ENCODE results near the gene PANX2.

Gene PANX2

GRCh38 chr22:50193621-50194020 lies 23.1 kb downstream of the PANX2 start:
- TF ChIP-seq CTCF (IDR thresholded peaks at IDR 0.05; ENCODE audit: low read depth, low read length, missing control alignments), result no peak
- H3K4me3 ChIP-seq (ENCODE audit: low read depth, low read length), result no peak overlapping the region
- in situ Hi-C loops (cut with HindIII; ENCODE audit: low sequenced_read_pairs), result no loop called here
- DNase-seq (ENCODE audit: low read depth), result no peak

GRCh38 chr22:50194037-50194805 lies 23.7 kb downstream of the PANX2 start:
- DNase-seq (ENCODE audit: low read depth), result no peak
- no peak overlapping the region for H3K4me3 ChIP-seq (ENCODE audit: low read depth, low read length)
- in situ Hi-C loops (cut with HindIII; ENCODE audit: low sequenced_read_pairs), result no loop called here
- no peak for TF ChIP-seq CTCF (IDR thresholded peaks at IDR 0.05; ENCODE audit: low read depth, low read length, missing control alignments)

GRCh38 chr22:50196256-50196655 lies 25.7 kb downstream of the PANX2 start:
- in situ Hi-C loops (cut with HindIII; ENCODE audit: low sequenced_read_pairs), result no loop called here
- no peak for DNase-seq (ENCODE audit: low read depth)
- no peak overlapping the region for H3K4me3 ChIP-seq (ENCODE audit: low read depth, low read length)
- no peak for TF ChIP-seq CTCF (IDR thresholded peaks at IDR 0.05; ENCODE audit: low read depth, low read length, missing control alignments)

- no peak for TF ChIP-seq CTCF (IDR thresholded peaks at IDR 0.05; ENCODE audit: low read depth, low read length, missing control alignments)
- no peak for DNase-seq (ENCODE audit: low read depth)
- in situ Hi-C loops (cut with HindIII; ENCODE audit: low sequenced_read_pairs), result no loop called here
- H3K4me3 ChIP-seq (ENCODE audit: low read depth, low read length), result no peak overlapping the region
Measured at GRCh38 chr22:50197000-50197800, 26.7 kb downstream of the PANX2 start.

- H3K4me3 ChIP-seq (ENCODE audit: low read depth, low read length), result no peak overlapping the region
- in situ Hi-C loops (cut with HindIII; ENCODE audit: low sequenced_read_pairs), result no loop called here
- DNase-seq (ENCODE audit: low read depth), result no peak
- TF ChIP-seq CTCF (IDR thresholded peaks at IDR 0.05; ENCODE audit: low read depth, low read length, missing control alignments), result no peak
Measured at GRCh38 chr22:50197856-50198623, 27.5 kb downstream of the PANX2 start.

- H3K4me3 ChIP-seq (ENCODE audit: low read depth, low read length), result no peak overlapping the region
- in situ Hi-C loops (cut with HindIII; ENCODE audit: low sequenced_read_pairs), result no loop called here
- no peak for TF ChIP-seq CTCF (IDR thresholded peaks at IDR 0.05; ENCODE audit: low read depth, low read length, missing control alignments)
- no peak for DNase-seq (ENCODE audit: low read depth)
Measured at GRCh38 chr22:50198624-50199017, 28.1 kb downstream of the PANX2 start.

Measured in astrocyte of the cerebellum (primary cell).